HepG2 (cell line): ENCODE measurements around the gene DGCR2. TPM values are rescaled to one million over a fixed set of nuclear protein-coding genes. Genes with fewer than 3 reads are reported as not detected.

Source experiments
- ATAC-seq: fragments of 200-7000 bp; cut with Tn5 transposase; 3 replicates; pipeline ENCODE4 v1.9.1; 2020; ENCODE audit warnings: mild to moderate bottlenecking, moderate library complexity
- BruUV-seq: library from RNA; stranded (reverse); fragments of 400-500 nt; replicated peaks from 2 replicates; lab custom pipeline; 2021; lab: Mats Ljungman, UMichigan
- CTCF ChIA-PET: fragments of 300-600 bp; formaldehyde crosslinking; extraction: SDS; loops from one replicate; lab custom pipeline; 2021; ENCODE audit warnings: low total read pairs, inconsistent platforms, low intra/inter-chr PET ratio; lab: Yijun Ruan, JAX
- POLR2A ChIA-PET: fragments of 350-600 bp; sonication (Branson Sonifier 250); formaldehyde crosslinking; loops from one replicate; lab custom pipeline; 2020; ENCODE audit warnings: antibody characterized with exemption, inconsistent platforms; lab: Yijun Ruan, JAX
- DNase-seq: peaks from one replicate; pipeline ENCODE4 v3.0.0-alpha.2; 2015; ENCODE audit warnings: low spot score
- FAIRE-seq: peaks from 3 replicates; lab custom pipeline; 2011; peaks lifted over from hg19 to GRCh38; lab: Jason Lieb, UNC
- H2AFZ ChIP-seq: one replicate; pipeline ENCODE4 v1.6.1; 2011; ENCODE audit warnings: low read length, inconsistent platforms
- H3K27ac ChIP-seq: fragments of 300-600 bp; 3 replicates; pipeline ENCODE4 v1.8.0; 2011; ENCODE audit warnings: mixed run types, mild to moderate bottlenecking, mixed read lengths, low read length, inconsistent platforms; ENCODE audit not compliant: insufficient read depth; ENCODE audit errors: extremely low read length
- H3K27me3 ChIP-seq, 2 experiments: fragments of 200-600 bp in 1 of 2; 2 replicates in 1 of 2; 3 replicates in 1 of 2; pipeline versions ENCODE4 v1.6.0 to v1.8.0; 2011; ENCODE audit warnings: low read length in 2 of 2, mild to moderate bottlenecking in 2 of 2, moderate library complexity in 2 of 2, inconsistent platforms in 1 of 2; ENCODE audit not compliant: insufficient read depth in 2 of 2, control insufficient read depth in 1 of 2
- H3K36me3 ChIP-seq, 2 experiments: fragments of 200-600 bp in 1 of 2; replicated peaks in 1 of 2; 2 replicates in 1 of 2; 3 replicates in 1 of 2; pipeline versions ENCODE4 v1.5.1 to v1.8.0; 2011; ENCODE audit warnings: low read length in 2 of 2, inconsistent platforms in 1 of 2; ENCODE audit not compliant: insufficient read depth in 2 of 2, control insufficient read depth in 1 of 2
- H3K4me1 ChIP-seq: 2 replicates; pipeline ENCODE4 v1.5.1; 2012; ENCODE audit warnings: low read length, inconsistent platforms; ENCODE audit not compliant: insufficient read depth
- H3K4me2 ChIP-seq: 2 replicates; pipeline ENCODE4 v1.6.0; 2011; ENCODE audit warnings: low read depth, low read length, inconsistent platforms
- H3K4me3 ChIP-seq, 3 experiments: fragments of 200-600 bp in 1 of 3; sonication (generic), shearing (Covaris generic) in 1 of 3; replicated peaks in 1 of 3; 2 replicates each; pipeline ENCODE4 v1.5.1; 2011 to 2016; ENCODE audit warnings: low read length in 3 of 3, inconsistent platforms in 2 of 3, low read depth in 2 of 3, mild to moderate bottlenecking in 2 of 3, control low read depth in 1 of 3, mixed read lengths in 1 of 3; ENCODE audit not compliant: insufficient read depth in 1 of 3
- H3K79me2 ChIP-seq: one replicate; pipeline ENCODE4 v1.6.1; 2011; ENCODE audit warnings: low read length, inconsistent platforms; ENCODE audit not compliant: insufficient read depth
- H3K9ac ChIP-seq: 2 replicates; pipeline ENCODE4 v1.6.0; 2011; ENCODE audit warnings: mild to moderate bottlenecking, low read depth, low read length, inconsistent platforms; ENCODE audit not compliant: insufficient read depth
- H3K9me3 ChIP-seq: 2 replicates; pipeline ENCODE4 v1.5.1; 2012; ENCODE audit warnings: mild to moderate bottlenecking, low read length
- H4K20me1 ChIP-seq: 2 replicates; pipeline ENCODE4 v1.6.0; 2011; ENCODE audit warnings: inconsistent platforms, mild to moderate bottlenecking, low read length, moderate library complexity; ENCODE audit not compliant: insufficient read depth
- NBN ChIP-seq: fragments of 450-650 bp; conservative IDR thresholded peaks from 2 replicates; pipeline ENCODE4 v1.6.1; 2017
- TIGD3 ChIP-seq: sonication (generic); formaldehyde crosslinking; IDR thresholded peaks from 2 replicates; pipeline ENCODE4 v1.5.1; 2020; ENCODE audit warnings: mild to moderate bottlenecking, missing genetic modification reagents, borderline replicate concordance
- ZC3H4 ChIP-seq: sonication (generic); formaldehyde crosslinking; IDR thresholded peaks from 2 replicates; pipeline ENCODE4 v1.4.0; 2020; ENCODE audit warnings: missing genetic modification reagents, borderline replicate concordance
- ZNF17 ChIP-seq: sonication (generic); formaldehyde crosslinking; IDR thresholded peaks from 2 replicates; pipeline ENCODE4 v1.5.0; 2020; ENCODE audit warnings: mild to moderate bottlenecking, missing genetic modification reagents
- ZNF276 ChIP-seq: sonication (generic); formaldehyde crosslinking; IDR thresholded peaks from 2 replicates; pipeline ENCODE4 v1.4.0; 2020; ENCODE audit warnings: mild to moderate bottlenecking, low read depth, missing genetic modification reagents
- ZNF530 ChIP-seq: sonication (generic); formaldehyde crosslinking; IDR thresholded peaks from 2 replicates; pipeline ENCODE4 v1.5.0; 2020; ENCODE audit warnings: low read depth, mild to moderate bottlenecking, missing genetic modification reagents
- ZNF576 ChIP-seq: sonication (generic); formaldehyde crosslinking; IDR thresholded peaks from 2 replicates; pipeline ENCODE4 v1.4.0; 2020; ENCODE audit warnings: mild to moderate bottlenecking, missing genetic modification reagents
- ZNF678 ChIP-seq: sonication (generic); formaldehyde crosslinking; IDR thresholded peaks from 2 replicates; pipeline ENCODE4 v1.4.0; 2020; ENCODE audit warnings: mild to moderate bottlenecking, missing genetic modification reagents
- ZNF691 ChIP-seq: sonication (generic); formaldehyde crosslinking; IDR thresholded peaks from 2 replicates; pipeline ENCODE4 v1.4.0; 2020; ENCODE audit warnings: missing genetic modification reagents, low read depth, mild to moderate bottlenecking, borderline replicate concordance
- ZSCAN25 ChIP-seq: sonication (generic); formaldehyde crosslinking; IDR thresholded peaks from 2 replicates; pipeline ENCODE4 v1.8.0; 2022; ENCODE audit warnings: mild to moderate bottlenecking, missing genetic modification reagents
- WGBS: methylation state at CpG from one replicate; pipeline ENCODE4 v1.1.6; 2017; ENCODE audit warnings: low lambda C conversion rate; 5-methylcytosine and 5-hydroxymethylcytosine counted together
- in situ Hi-C: cut with HindIII; loops from 2 replicates; pipeline ENCODE4 v1.10.0; 2017; ENCODE audit warnings: low pct_unique_long_range_greater_than_20kb; ENCODE audit not compliant: extremely low pct_ligation_motif_present
- intact Hi-C: fragments of 100-400 bp; cut with micrococcal nuclease; formaldehyde crosslinking; loops from one replicate; pipeline ENCODE4 v1.10.0; 2022; ENCODE audit not compliant: unreplicated experiment
- polyA plus RNA-seq, 8 experiments: library from polyadenylated mRNA; depleted of rRNA in 3 of 8; stranded (reverse) in 7 of 8; unstranded in 1 of 8; fragments of >200 nt; fragmentation: Illumina TruSeq in 4 of 8; extraction: Trizol in 4 of 8; gene quantifications; 2 replicates each; pipeline versions ENCODE4 v1.2.1 to v1.2.3, GENCODE V29; 2011 to 2016; ENCODE audit warnings: low read depth in 4 of 8, missing spikeins in 1 of 8, mixed read lengths in 1 of 8; ENCODE audit not compliant: insufficient read depth in 1 of 8
- total RNA-seq, 5 experiments: library from RNA; depleted of rRNA; stranded (reverse); fragments of >200 nt; fragmentation: Illumina TruSeq; extraction: Trizol; gene quantifications; 2 replicates each; pipeline ENCODE4 v1.2.3, GENCODE V29; 2016; ENCODE audit warnings: low read depth in 1 of 5

Gene DGCR2
- total and polyA plus RNA-seq, 2 of the 13 experiments (the other 11 are each of a cell fraction or from before 2014, with no cell fraction given): 23.1 to 35.3 TPM

- no peak for TF ChIP-seq ZNF576 (CRISPR knock-in tag)
- no peak for TF ChIP-seq ZNF691 (CRISPR knock-in tag)
- TF ChIP-seq ZNF678 (CRISPR knock-in tag): no peak
- no peak for TF ChIP-seq NBN
- no peak for TF ChIP-seq TIGD3 (CRISPR knock-in tag)
- TF ChIP-seq ZNF276 (CRISPR knock-in tag): no peak
- no peak for TF ChIP-seq ZSCAN25 (CRISPR knock-in tag)
- TF ChIP-seq ZC3H4 (CRISPR knock-in tag): no peak
Observed at GRCh38 chr22:19081351-19081750, 40.9 kb downstream of the DGCR2 start (continued).

- ChIA-PET POLR2A (no interaction called here), CTCF (no interaction called here)
- Histone ChIP-seq H3K79me2 (no peaks in the 10 kb centered on the region), H3K4me1 (peaks cover 6% of the 10 kb centered on the region), H3K36me3 (peaks cover 1 to 15% of the 10 kb centered on the region in 2 experiments; a peak in 3 of 5 replicates), H3K9me3 (no peaks in the 10 kb centered on the region), H3K27me3 (no peaks in the 10 kb centered on the region), H2AFZ (no peak overlapping the region), H3K9ac (no peak overlapping the region), H3K27ac (no peak overlapping the region), H3K4me3 (no peak overlapping the region), H3K4me2 (no peak overlapping the region), H4K20me1 (no peaks in the 10 kb centered on the region)
- FAIRE-seq: no peak
- intact Hi-C loops (no loop called here), in situ Hi-C loops (no loop called here)
- no TSS peak for BruUV-seq
- DNase-seq: no peak
- 96% methylated on average over 3 of the region's 3 CpGs for WGBS
- ATAC-seq: no peak
- TF ChIP-seq ZNF530 (CRISPR knock-in tag) (no peak), ZNF17 (CRISPR knock-in tag) (no peak)
Observed at GRCh38 chr22:19080853-19081252, 41.4 kb downstream of the DGCR2 start.
